HCT116 (cell line): Measurements from ENCODE around the gene HOTAIR. TPM values are rescaled to one million over a fixed set of nuclear protein-coding genes. Genes with fewer than 3 reads are reported as not detected.

ENCODE experiments used
- ATAC-seq: fragments of 200-7000 bp; cut with Tn5 transposase; 2 replicates; pipeline ENCODE4 v1.9.1; 2020; ENCODE audit warnings: mild to moderate bottlenecking, moderate library complexity
- BruUV-seq: library from RNA; stranded (reverse); fragments of 400-500 nt; replicated peaks from 2 replicates; lab custom pipeline; 2021; lab: Mats Ljungman, UMichigan
- CTCF ChIA-PET: fragments of 300-600 bp; sonication (Branson Sonifier 250); formaldehyde crosslinking; loops from one replicate; lab custom pipeline; 2021; ENCODE audit warnings: antibody characterized with exemption; lab: Charles Lee
- POLR2A ChIA-PET: fragments of 300-600, 350-600 bp; sonication (Branson Sonifier 250); formaldehyde crosslinking; loops from one replicate; lab custom pipeline; 2021; ENCODE audit warnings: antibody characterized with exemption; lab: Charles Lee
- RAD21 ChIA-PET, 2 experiments: fragments of 300-600 bp; sonication (Branson Sonifier 250); formaldehyde crosslinking; loops; one replicate each; lab custom pipeline; 2023; ENCODE audit warnings: low total read pairs in 2 of 2; ENCODE audit not compliant: uncharacterized antibody in 2 of 2, unreplicated experiment in 2 of 2, low non-redundant PET in 1 of 2; lab: Charles Lee
- DNase-seq: peaks from one replicate; pipeline ENCODE4 v3.0.0-alpha.2; 2010; ENCODE audit warnings: low read depth, low spot score
- H2AFZ ChIP-seq: fragments of 200-600 bp; shearing (Covaris generic), sonication (generic); 2 replicates; pipeline ENCODE4 v1.6.1; 2017; ENCODE audit warnings: low read depth, mixed run types, mixed read lengths, antibody characterized with exemption, low read length; ENCODE audit not compliant: poor library complexity, severe bottlenecking
- H3K27ac ChIP-seq: 2 replicates; pipeline ENCODE4 v1.5.1; 2012; ENCODE audit warnings: low read depth, low read length
- H3K27me3 ChIP-seq: fragments of 200-600 bp; sonication (generic); 2 replicates; pipeline ENCODE4 v1.6.1; 2016; ENCODE audit warnings: mixed run types, low read length, mixed read lengths; ENCODE audit not compliant: insufficient read depth
- H3K36me3 ChIP-seq, 2 experiments: fragments of 200-500 bp in 1 of 2; fragments of 200-600 bp in 1 of 2; sonication (Bioruptor generic) in 1 of 2; sonication (generic) in 1 of 2; 2 replicates each; pipeline versions ENCODE4 v1.5.1 to v1.6.1; 2014 to 2016; ENCODE audit warnings: low read length in 2 of 2, inconsistent platforms in 1 of 2, mixed read lengths in 1 of 2, mixed run types in 1 of 2; ENCODE audit not compliant: insufficient read depth in 2 of 2, control insufficient read depth in 1 of 2
- H3K4me1 ChIP-seq, 2 experiments: fragments of 200-600 bp in 1 of 2; sonication (generic) in 1 of 2; 2 replicates each; pipeline versions ENCODE4 v1.5.1 to v1.6.1; 2012 to 2017; ENCODE audit warnings: low read length in 2 of 2, inconsistent platforms in 1 of 2, mild to moderate bottlenecking in 1 of 2, mixed read lengths in 1 of 2, mixed run types in 1 of 2, moderate library complexity in 1 of 2; ENCODE audit not compliant: insufficient read depth in 2 of 2, control insufficient read depth in 1 of 2
- H3K4me2 ChIP-seq: fragments of 200-600 bp; sonication (generic); 2 replicates; pipeline ENCODE4 v1.6.1; 2017; ENCODE audit warnings: mixed run types, low read length, mixed read lengths
- H3K4me3 ChIP-seq, 2 experiments: fragments of 200-600 bp in 1 of 2; sonication (generic) in 1 of 2; replicated peaks in 1 of 2; 2 replicates each; pipeline ENCODE4 v1.5.1; 2011 to 2016; ENCODE audit warnings: low read length in 2 of 2, control low read depth in 1 of 2, low read depth in 1 of 2, mild to moderate bottlenecking in 1 of 2, mixed read lengths in 1 of 2, mixed run types in 1 of 2
- H3K79me2 ChIP-seq: fragments of 200-600 bp; sonication (generic); 2 replicates; pipeline ENCODE4 v1.6.1; 2017; ENCODE audit warnings: mild to moderate bottlenecking, mixed run types, low read length, moderate library complexity, mixed read lengths; ENCODE audit not compliant: insufficient read depth
- H3K9ac ChIP-seq: fragments of 200-600 bp; sonication (generic); 2 replicates; pipeline ENCODE4 v1.6.1; 2016; ENCODE audit warnings: low read length, mixed read lengths
- H3K9me2 ChIP-seq: fragments of 200-600 bp; sonication (generic), shearing (Covaris generic); 2 replicates; pipeline ENCODE4 v1.6.1; 2017; ENCODE audit warnings: mixed run types, mild to moderate bottlenecking, moderate library complexity; ENCODE audit not compliant: insufficient read depth
- H3K9me3 ChIP-seq, 2 experiments: fragments of 200-500 bp in 1 of 2; fragments of 200-600 bp in 1 of 2; sonication (Bioruptor generic) in 1 of 2; sonication (generic) in 1 of 2; 2 replicates each; pipeline ENCODE4 v1.6.1; 2014 to 2017; ENCODE audit warnings: low read length in 2 of 2, mixed read lengths in 2 of 2, inconsistent platforms in 1 of 2, low read depth in 1 of 2, mild to moderate bottlenecking in 1 of 2, mixed run types in 1 of 2, moderate library complexity in 1 of 2; ENCODE audit not compliant: control insufficient read depth in 1 of 2, insufficient read depth in 1 of 2
- H4K20me1 ChIP-seq: fragments of 200-600 bp; sonication (generic), shearing (Covaris generic); 2 replicates; pipeline ENCODE4 v1.6.1; 2017; ENCODE audit warnings: mixed run types, mild to moderate bottlenecking, moderate library complexity; ENCODE audit not compliant: insufficient read depth
- ATF3 ChIP-seq: IDR thresholded peaks from 2 replicates; pipeline ENCODE4 v1.6.1; 2012
- CBX3 ChIP-seq: IDR thresholded peaks from 2 replicates; pipeline ENCODE4 v1.6.1; 2012; ENCODE audit warnings: low read depth
- CEBPB ChIP-seq: IDR thresholded peaks from 2 replicates; pipeline ENCODE4 v1.6.1; 2012; ENCODE audit warnings: low read depth
- EGR1 ChIP-seq: IDR thresholded peaks from 2 replicates; pipeline ENCODE4 v1.6.1; 2012; ENCODE audit warnings: low read depth
- EZH2phosphoT487 ChIP-seq: fragments of 200-600 bp; IDR thresholded peaks from 2 replicates; pipeline ENCODE4 v1.6.1; 2018; ENCODE audit warnings: antibody characterized with exemption, borderline replicate concordance
- JUND ChIP-seq: IDR thresholded peaks from 2 replicates; pipeline ENCODE4 v1.6.1; 2012
- POLR2A ChIP-seq: IDR thresholded peaks from 2 replicates; pipeline ENCODE4 v1.7.0; 2011; ENCODE audit warnings: borderline replicate concordance; ENCODE audit not compliant: insufficient read depth, insufficient read length; ENCODE audit errors: extremely low read depth
- POLR2AphosphoS5 ChIP-seq: IDR thresholded peaks from 2 replicates; pipeline ENCODE4 v1.6.1; 2011; ENCODE audit warnings: mild to moderate bottlenecking, low read depth, low read length, moderate library complexity
- RAD21 ChIP-seq: IDR thresholded peaks from 2 replicates; pipeline ENCODE4 v1.6.1; 2012; ENCODE audit warnings: low read depth, mild to moderate bottlenecking
- SIN3A ChIP-seq: IDR thresholded peaks from 2 replicates; pipeline ENCODE4 v1.6.1; 2012; ENCODE audit warnings: low read depth
- SP1 ChIP-seq: IDR thresholded peaks from 2 replicates; pipeline ENCODE4 v1.6.1; 2012; ENCODE audit warnings: low read depth
- SRF ChIP-seq: IDR thresholded peaks from 2 replicates; pipeline ENCODE4 v1.6.1; 2012; ENCODE audit warnings: low read depth
- TCF7L2 ChIP-seq: IDR thresholded peaks from 2 replicates; pipeline ENCODE4 v1.7.0; 2011; ENCODE audit warnings: borderline replicate concordance, inconsistent platforms; ENCODE audit not compliant: insufficient read depth, insufficient read length; ENCODE audit errors: extremely low read depth
- YY1 ChIP-seq: IDR thresholded peaks from 2 replicates; pipeline ENCODE4 v1.6.1; 2011; ENCODE audit warnings: low read length, low read depth, moderate library complexity, mild to moderate bottlenecking; ENCODE audit not compliant: insufficient replicate concordance; ENCODE audit errors: extremely low read depth
- ZBTB33 ChIP-seq: IDR thresholded peaks from 2 replicates; pipeline ENCODE4 v1.6.1; 2011; ENCODE audit warnings: mild to moderate bottlenecking, low read length, moderate library complexity; ENCODE audit not compliant: insufficient replicate concordance; ENCODE audit errors: extremely low read depth
- ZFX ChIP-seq: fragments of 450-650 bp; IDR thresholded peaks from 2 replicates; pipeline ENCODE4 v1.6.1; 2017
- ZNF274 ChIP-seq: fragments of 200-500 bp; sonication (Bioruptor generic); IDR thresholded peaks from 2 replicates; pipeline ENCODE4 v1.6.1; 2014; ENCODE audit warnings: mild to moderate bottlenecking, low read depth, low read length, inconsistent platforms
- intact Hi-C: fragments of 100-400 bp; cut with micrococcal nuclease; formaldehyde crosslinking; loops from 2 replicates; pipeline ENCODE4 v1.10.0; 2022
- total RNA-seq: library from RNA; stranded (reverse); gene quantifications from one replicate; pipeline ENCODE4 v1.2.1, GENCODE V29; 2021; ENCODE audit not compliant: unreplicated experiment

Gene HOTAIR
- total RNA-seq, 1 experiment from 2014 or later, result 0.25 TPM

- Histone ChIP-seq H4K20me1 (no peaks in the 10 kb centered on the region), H3K36me3 (no peaks in the 10 kb centered on the region), H3K4me1 (peaks cover 8 to 15% of the 10 kb centered on the region in 2 experiments; a peak in 3 of 4 replicates), H3K27me3 (peaks cover 3% of the 10 kb centered on the region; the same call in 1 of the 2 replicates), H3K4me2 (no peak overlapping the region), H3K79me2 (no peaks in the 10 kb centered on the region), H2AFZ (no peak overlapping the region), H3K4me3 (no peak overlapping the region), H3K27ac (no peak overlapping the region), H3K9me2 (no peaks in the 10 kb centered on the region), H3K9me3 (no peaks in the 10 kb centered on the region), H3K9ac (no peak overlapping the region)
- ChIA-PET POLR2A (interaction anchor here (1.5 kb wide), 1 partner anchor 16 kb away, joined by 4 read pairs; no protein-coding TSS in a partner anchor), RAD21 (no interaction called here), CTCF (no interaction called here)
- ATAC-seq, result no peak
- BruUV-seq, result no TSS peak
- TF ChIP-seq ATF3 (no peak), SRF (no peak), YY1 (no peak), ZNF274 (no peak), SP1 (no peak), CBX3 (no peak), EGR1 (no peak)
- no peak for DNase-seq
- intact Hi-C loops, result no loop called here
Measured at GRCh38 chr12:53937099-53937498, 37.7 kb downstream of the HOTAIR start.

DNA sequence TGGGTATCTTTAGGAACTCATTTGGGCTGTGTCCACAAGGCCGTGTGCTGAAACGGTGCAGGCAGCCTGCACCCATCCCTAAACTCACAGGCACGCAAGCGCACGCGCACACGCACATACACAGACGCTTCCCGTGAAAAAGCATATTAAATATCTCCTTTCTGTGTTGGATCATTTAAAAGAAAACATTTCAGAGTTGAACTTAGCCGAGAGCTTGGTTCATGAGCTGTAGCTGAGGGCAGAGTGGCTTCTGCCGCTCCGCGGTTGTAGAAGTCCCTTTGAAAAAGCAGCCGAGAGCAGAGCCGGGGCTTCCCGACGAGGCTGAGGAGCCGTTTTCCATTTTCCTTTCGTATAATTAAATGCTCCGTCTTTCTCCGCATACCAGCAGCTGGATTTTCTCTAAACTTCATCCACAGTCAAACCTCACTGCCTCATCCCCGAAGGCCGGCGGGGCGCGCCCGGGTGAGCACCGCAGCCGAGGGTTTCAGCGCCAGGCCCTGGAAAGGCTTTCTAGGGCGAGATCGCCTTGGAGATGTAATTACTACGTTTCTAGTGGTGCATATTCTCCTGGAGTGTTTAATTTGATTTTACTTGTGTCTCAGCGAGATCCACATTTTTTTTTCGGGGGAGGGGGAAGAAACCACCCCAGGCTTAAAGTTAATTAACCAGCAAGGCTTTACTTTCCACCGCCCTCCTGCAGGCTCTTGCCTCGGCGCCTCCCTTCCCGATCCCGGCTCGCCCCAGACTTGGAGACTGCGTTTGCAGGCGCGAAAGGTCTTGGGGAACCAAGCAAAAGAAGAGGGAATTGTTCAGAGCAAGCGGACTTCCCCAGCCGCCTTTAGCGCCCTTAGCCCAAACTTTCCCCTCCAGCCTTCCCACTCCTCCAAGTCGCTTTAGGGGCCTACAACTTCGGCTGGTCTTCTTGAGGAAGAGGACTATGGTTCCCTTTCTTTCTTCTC lies 39.1 kb downstream of the HOTAIR start:
- H3K27me3 ChIP-seq, result peaks cover 12% of the 10 kb centered on the region
- no peak overlapping the region for H3K4me3 ChIP-seq
- intact Hi-C loops, result no loop called here
- no peak overlapping the region for H3K27ac ChIP-seq
- H4K20me1 ChIP-seq, result no peaks in the 10 kb centered on the region
- no peaks in the 10 kb centered on the region for H3K9me3 ChIP-seq
- RAD21 ChIA-PET, result no interaction called here
- H3K9ac ChIP-seq, result no peak overlapping the region
- H2AFZ ChIP-seq, result no peak overlapping the region
- ATAC-seq (no peak), DNase-seq (no peak)
- POLR2A ChIA-PET, result no interaction called here
- H3K79me2 ChIP-seq, result no peaks in the 10 kb centered on the region
- no peak overlapping the region for H3K4me2 ChIP-seq
- peaks cover 8 to 15% of the 10 kb centered on the region in 2 experiments; a peak in 3 of 4 replicates for H3K4me1 ChIP-seq
- H3K36me3 ChIP-seq, result no peaks in the 10 kb centered on the region
- no peaks in the 10 kb centered on the region for H3K9me2 ChIP-seq
- BruUV-seq, result no TSS peak
- CTCF ChIA-PET, result interaction anchor here (1.2 kb wide), 1 partner anchor 49 kb away, joined by 3 read pairs; the partner anchor contains the start of gene HOXC10
- TF ChIP-seq SIN3A (no peak), CEBPB (no peak), POLR2A (no peak), POLR2AphosphoS5 (no peak), ZFX (no peak), SRF (no peak), JUND (no peak), RAD21 (no peak), YY1 (no peak), EGR1 (no peak), ZBTB33 (no peak), TCF7L2 (no peak), EZH2phosphoT487 (no peak)
